HG03460 (cell line): ENCODE results near the gene TRAK1.
A peak's percentile ranks its signal among the peaks of the same experiment; 100 is the strongest.

Source experiments
- ATAC-seq: cut with Tn5 transposase; IDR thresholded peaks from one replicate; pipeline ENCODE4 v1.9.1; 2021; ENCODE audit not compliant: unreplicated experiment

TRAK1 gene

GRCh38 chr3:42198709-42199108 lies 107.6 kb downstream of the TRAK1 start:
- no peak for ATAC-seq

- ATAC-seq: no peak
These were observed 111.2 kb downstream of the TRAK1 start for GRCh38 chr3:42202217-42202865.

- no peak for ATAC-seq
These were observed 113.9 kb downstream of the TRAK1 start for GRCh38 chr3:42204867-42205599.

GRCh38 chr3:42205800-42206514 lies 114.8 kb downstream of the TRAK1 start:
- ATAC-seq: peak; percentile 63

GRCh38 chr3:42209917-42210316 lies 118.8 kb downstream of the TRAK1 start:
- no peak for ATAC-seq

- no peak for ATAC-seq
These were observed 119.6 kb downstream of the TRAK1 start for GRCh38 chr3:42210726-42211125.

- peak; percentile 44 for ATAC-seq
These were observed 122.3 kb downstream of the TRAK1 start for GRCh38 chr3:42213417-42213816.

- ATAC-seq: peak; percentile 22
These were observed 122.9 kb downstream of the TRAK1 start for GRCh38 chr3:42214064-42214463.

- peak; percentile 42 for ATAC-seq
These were observed 123.6 kb downstream of the TRAK1 start for GRCh38 chr3:42214565-42215283.

GRCh38 chr3:42216302-42216701 lies 125.1 kb downstream of the TRAK1 start:
- peak; percentile 63 for ATAC-seq

GRCh38 chr3:42216931-42217333 lies 125.8 kb downstream of the TRAK1 start:
- ATAC-seq: no peak

GRCh38 chr3:42220436-42221121 lies 129.4 kb downstream of the TRAK1 start:
- ATAC-seq: no peak

GRCh38 chr3:42222942-42223693 lies 132.0 kb downstream of the TRAK1 start:
- no peak for ATAC-seq

GRCh38 chr3:42224178-42224577 lies 133.0 kb downstream of the TRAK1 start:
- ATAC-seq: no peak

- no peak for ATAC-seq
These were observed 133.7 kb downstream of the TRAK1 start for GRCh38 chr3:42224658-42225421.

GRCh38 chr3:42225486-42226363 lies 134.6 kb downstream of the TRAK1 start:
- ATAC-seq: no peak

GRCh38 chr3:42226470-42227425 lies 135.6 kb downstream of the TRAK1 start:
- ATAC-seq: no peak
